HL-60 (cell line): ENCODE measurements around the gene VEGFD.

Experiments used
- DNase-seq, 2 experiments: peaks; one replicate each; pipeline ENCODE4 v3.0.0-alpha.2; 2010 to 2020; ENCODE audit warnings: low read depth in 1 of 2, low spot score in 1 of 2
- H3K27ac ChIP-seq: fragments of 250-450 bp; sonication (Bioruptor Pico); replicated peaks from 2 replicates; pipeline ENCODE4 v1.5.1; 2020; ENCODE audit warnings: mild to moderate bottlenecking, moderate library complexity
- H3K27me3 ChIP-seq: fragments of 250-450 bp; sonication (Bioruptor Pico); 2 replicates; pipeline ENCODE4 v1.5.1; 2021; ENCODE audit warnings: mild to moderate bottlenecking, moderate library complexity; ENCODE audit not compliant: insufficient read depth, poor library complexity, severe bottlenecking
- H3K4me3 ChIP-seq: replicated peaks from 2 replicates; pipeline ENCODE4 v1.5.1; 2011; ENCODE audit warnings: mild to moderate bottlenecking, control low read depth, low read length; ENCODE audit not compliant: insufficient read depth
- GABPA ChIP-seq: IDR thresholded peaks from 2 replicates; pipeline ENCODE4 v1.6.1; 2012; ENCODE audit warnings: low read depth
- POLR2AphosphoS5 ChIP-seq: IDR thresholded peaks from 2 replicates; pipeline ENCODE4 v1.6.1; 2012; ENCODE audit warnings: low read depth
- REST ChIP-seq: IDR thresholded peaks from 2 replicates; pipeline ENCODE4 v1.6.1; 2012; ENCODE audit warnings: low read depth; ENCODE audit not compliant: insufficient replicate concordance
- SPI1 ChIP-seq: IDR thresholded peaks from 2 replicates; pipeline ENCODE4 v1.6.1; 2012; ENCODE audit warnings: low read depth, mild to moderate bottlenecking, borderline replicate concordance
- TF ChIP-seq, protein P1 (sequence below): IDR thresholded peaks from one replicate; pipeline ENCODE4 v1.5.1; 2011; ENCODE audit warnings: low read length, control low read depth, inconsistent platforms; ENCODE audit not compliant: insufficient read depth

The VEGFD gene

GRCh38 chrX:15321447-15321846 lies 62.8 kb downstream of the VEGFD start:
- peak; percentile 32 to 58 for DNase-seq
- no peak overlapping the region for H3K4me3 ChIP-seq
- H3K27me3 ChIP-seq, result no peaks in the 10 kb centered on the region
- peak overlapping the region; percentile 43 for H3K27ac ChIP-seq
- no peak for TF ChIP-seq GABPA
- TF ChIP-seq REST, result no peak
- peak; percentile 84 for TF ChIP-seq SPI1
- TF ChIP-seq, protein P1, sequence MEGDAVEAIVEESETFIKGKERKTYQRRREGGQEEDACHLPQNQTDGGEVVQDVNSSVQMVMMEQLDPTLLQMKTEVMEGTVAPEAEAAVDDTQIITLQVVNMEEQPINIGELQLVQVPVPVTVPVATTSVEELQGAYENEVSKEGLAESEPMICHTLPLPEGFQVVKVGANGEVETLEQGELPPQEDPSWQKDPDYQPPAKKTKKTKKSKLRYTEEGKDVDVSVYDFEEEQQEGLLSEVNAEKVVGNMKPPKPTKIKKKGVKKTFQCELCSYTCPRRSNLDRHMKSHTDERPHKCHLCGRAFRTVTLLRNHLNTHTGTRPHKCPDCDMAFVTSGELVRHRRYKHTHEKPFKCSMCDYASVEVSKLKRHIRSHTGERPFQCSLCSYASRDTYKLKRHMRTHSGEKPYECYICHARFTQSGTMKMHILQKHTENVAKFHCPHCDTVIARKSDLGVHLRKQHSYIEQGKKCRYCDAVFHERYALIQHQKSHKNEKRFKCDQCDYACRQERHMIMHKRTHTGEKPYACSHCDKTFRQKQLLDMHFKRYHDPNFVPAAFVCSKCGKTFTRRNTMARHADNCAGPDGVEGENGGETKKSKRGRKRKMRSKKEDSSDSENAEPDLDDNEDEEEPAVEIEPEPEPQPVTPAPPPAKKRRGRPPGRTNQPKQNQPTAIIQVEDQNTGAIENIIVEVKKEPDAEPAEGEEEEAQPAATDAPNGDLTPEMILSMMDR, result no peak
- TF ChIP-seq POLR2AphosphoS5, result no peak

GRCh38 chrX:15320297-15320696 lies 63.9 kb downstream of the VEGFD start:
- Histone ChIP-seq H3K27me3 (no peaks in the 10 kb centered on the region), H3K4me3 (no peak overlapping the region), H3K27ac (no peak overlapping the region)
- DNase-seq, result no peak
- TF ChIP-seq POLR2AphosphoS5 (no peak), REST (no peak), SPI1 (no peak), GABPA (no peak)
- TF ChIP-seq, protein P1, result no peak

GRCh38 chrX:15319075-15319474 lies 65.1 kb downstream of the VEGFD start:
- no peak for TF ChIP-seq REST
- Histone ChIP-seq H3K27me3 (no peaks in the 10 kb centered on the region), H3K4me3 (no peak overlapping the region), H3K27ac (no peak overlapping the region)
- DNase-seq, result no peak

GRCh38 chrX:15315509-15315908 lies 68.7 kb downstream of the VEGFD start, which contains the start of gene ASB11:
ASB11 (minus strand) TSS chrX:15315640; CDS start chrX:15315605, 35 bp downstream.
- no peak for TF ChIP-seq REST
- TF ChIP-seq SPI1, result no peak
- TF ChIP-seq GABPA, result no peak
- TF ChIP-seq, protein P1, result no peak
- TF ChIP-seq POLR2AphosphoS5, result no peak
- Histone ChIP-seq H3K27ac (no peak within 1 kb of the TSS), H3K4me3 (no peak within 1 kb of the TSS), H3K27me3 (no peaks in the 10 kb centered on the region)
- DNase-seq, result no peak
